ENCODE measurements around the gene ATF4. TPM values are rescaled to one million over a fixed set of nuclear protein-coding genes. Genes with fewer than 3 reads are reported as not detected.
A peak's percentile ranks its signal among the peaks of the same experiment; 100 is the strongest.

ATF4 gene
- total and polyA plus RNA-seq, 2 of the 13 experiments (the other 11 are each of a cell fraction or from before 2014, with no cell fraction given) = 486 to 1,297 TPM

DNA sequence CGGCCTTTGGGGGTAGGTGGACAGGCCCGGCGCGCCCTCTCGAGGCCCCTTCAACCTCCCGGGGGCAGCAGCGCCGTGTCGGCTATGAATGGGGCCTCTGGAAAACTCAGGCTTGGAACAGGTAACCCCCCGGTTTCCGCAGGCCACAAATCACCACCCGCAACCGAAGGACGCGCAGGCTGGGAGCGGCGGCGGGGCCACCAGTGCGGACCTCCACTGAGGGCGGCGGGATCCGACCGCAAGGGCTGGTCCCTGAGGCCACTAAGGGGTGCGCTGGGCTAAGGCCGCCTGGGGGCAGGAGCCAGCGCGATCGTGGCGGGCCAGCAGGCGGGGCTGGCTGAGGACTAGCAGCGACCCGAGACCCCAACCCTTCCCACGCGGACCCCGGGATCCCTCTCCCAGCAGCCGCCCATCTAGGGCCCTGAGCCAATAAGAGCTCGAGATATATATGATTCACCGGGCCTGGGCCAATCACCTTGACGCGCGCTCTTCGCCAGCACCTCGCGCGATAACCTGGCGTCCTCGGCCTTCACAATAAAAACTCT lies 609 bp upstream of the ATF4 start (continued):
- TF ChIP-seq STAG1 (CRISPR knock-in tag; IDR thresholded peaks at IDR 0.05) (no peak; the same call in 1 of the 2 replicates), NCOA1 (CRISPR knock-in tag; IDR thresholded peaks at IDR 0.05) (no peak), ETV5 (CRISPR knock-in tag; IDR thresholded peaks at IDR 0.05; ENCODE audit: borderline replicate concordance) (no peak), ZNF530 (CRISPR knock-in tag; IDR thresholded peaks at IDR 0.05; ENCODE audit: low read depth) (no peak), SNAI1 (CRISPR knock-in tag; IDR thresholded peaks at IDR 0.05; ENCODE audit: borderline replicate concordance) (no peak; the same call in 1 of the 2 replicates), MLLT10 (CRISPR knock-in tag; IDR thresholded peaks at IDR 0.05) (no peak), SALL1 (CRISPR knock-in tag; IDR thresholded peaks at IDR 0.05) (peak; percentile 59), ZNF468 (CRISPR knock-in tag; IDR thresholded peaks at IDR 0.05) (no peak), HCFC1 (IDR thresholded peaks at IDR 0.05; ENCODE audit: low read depth, low read length) (no peak), FIP1L1 (IDR thresholded peaks at IDR 0.05; ENCODE audit: borderline replicate concordance, insufficient read depth, low read depth, low read length) (no peak), CBX1 (IDR thresholded peaks at IDR 0.05; ENCODE audit: low read depth) (no peak), ETV6 (CRISPR knock-in tag; conservative IDR thresholded peaks at IDR 0.05) (no peak; the same call in 1 of the 2 replicates), ZNF598 (CRISPR knock-in tag; IDR thresholded peaks at IDR 0.05; ENCODE audit: borderline replicate concordance) (peak; percentile 41; the same call in 1 of the 2 replicates), HOXA9 (CRISPR knock-in tag; IDR thresholded peaks at IDR 0.05; ENCODE audit: borderline replicate concordance) (no peak), ZMYM3 (CRISPR knock-in tag; IDR thresholded peaks at IDR 0.05) (no peak), KDM1A (CRISPR knock-in tag; IDR thresholded peaks at IDR 0.05) (no peak)
- TF ChIP-seq, protein P1, sequence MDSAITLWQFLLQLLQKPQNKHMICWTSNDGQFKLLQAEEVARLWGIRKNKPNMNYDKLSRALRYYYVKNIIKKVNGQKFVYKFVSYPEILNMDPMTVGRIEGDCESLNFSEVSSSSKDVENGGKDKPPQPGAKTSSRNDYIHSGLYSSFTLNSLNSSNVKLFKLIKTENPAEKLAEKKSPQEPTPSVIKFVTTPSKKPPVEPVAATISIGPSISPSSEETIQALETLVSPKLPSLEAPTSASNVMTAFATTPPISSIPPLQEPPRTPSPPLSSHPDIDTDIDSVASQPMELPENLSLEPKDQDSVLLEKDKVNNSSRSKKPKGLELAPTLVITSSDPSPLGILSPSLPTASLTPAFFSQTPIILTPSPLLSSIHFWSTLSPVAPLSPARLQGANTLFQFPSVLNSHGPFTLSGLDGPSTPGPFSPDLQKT (CRISPR knock-in tag; IDR thresholded peaks at IDR 0.05; ENCODE audit: borderline replicate concordance) = no peak
- TF ChIP-seq, protein P2, sequence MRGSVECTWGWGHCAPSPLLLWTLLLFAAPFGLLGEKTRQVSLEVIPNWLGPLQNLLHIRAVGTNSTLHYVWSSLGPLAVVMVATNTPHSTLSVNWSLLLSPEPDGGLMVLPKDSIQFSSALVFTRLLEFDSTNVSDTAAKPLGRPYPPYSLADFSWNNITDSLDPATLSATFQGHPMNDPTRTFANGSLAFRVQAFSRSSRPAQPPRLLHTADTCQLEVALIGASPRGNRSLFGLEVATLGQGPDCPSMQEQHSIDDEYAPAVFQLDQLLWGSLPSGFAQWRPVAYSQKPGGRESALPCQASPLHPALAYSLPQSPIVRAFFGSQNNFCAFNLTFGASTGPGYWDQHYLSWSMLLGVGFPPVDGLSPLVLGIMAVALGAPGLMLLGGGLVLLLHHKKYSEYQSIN (CRISPR knock-in tag; IDR thresholded peaks at IDR 0.05; ENCODE audit: borderline replicate concordance) = no peak
- TF ChIP-seq, protein P3, sequence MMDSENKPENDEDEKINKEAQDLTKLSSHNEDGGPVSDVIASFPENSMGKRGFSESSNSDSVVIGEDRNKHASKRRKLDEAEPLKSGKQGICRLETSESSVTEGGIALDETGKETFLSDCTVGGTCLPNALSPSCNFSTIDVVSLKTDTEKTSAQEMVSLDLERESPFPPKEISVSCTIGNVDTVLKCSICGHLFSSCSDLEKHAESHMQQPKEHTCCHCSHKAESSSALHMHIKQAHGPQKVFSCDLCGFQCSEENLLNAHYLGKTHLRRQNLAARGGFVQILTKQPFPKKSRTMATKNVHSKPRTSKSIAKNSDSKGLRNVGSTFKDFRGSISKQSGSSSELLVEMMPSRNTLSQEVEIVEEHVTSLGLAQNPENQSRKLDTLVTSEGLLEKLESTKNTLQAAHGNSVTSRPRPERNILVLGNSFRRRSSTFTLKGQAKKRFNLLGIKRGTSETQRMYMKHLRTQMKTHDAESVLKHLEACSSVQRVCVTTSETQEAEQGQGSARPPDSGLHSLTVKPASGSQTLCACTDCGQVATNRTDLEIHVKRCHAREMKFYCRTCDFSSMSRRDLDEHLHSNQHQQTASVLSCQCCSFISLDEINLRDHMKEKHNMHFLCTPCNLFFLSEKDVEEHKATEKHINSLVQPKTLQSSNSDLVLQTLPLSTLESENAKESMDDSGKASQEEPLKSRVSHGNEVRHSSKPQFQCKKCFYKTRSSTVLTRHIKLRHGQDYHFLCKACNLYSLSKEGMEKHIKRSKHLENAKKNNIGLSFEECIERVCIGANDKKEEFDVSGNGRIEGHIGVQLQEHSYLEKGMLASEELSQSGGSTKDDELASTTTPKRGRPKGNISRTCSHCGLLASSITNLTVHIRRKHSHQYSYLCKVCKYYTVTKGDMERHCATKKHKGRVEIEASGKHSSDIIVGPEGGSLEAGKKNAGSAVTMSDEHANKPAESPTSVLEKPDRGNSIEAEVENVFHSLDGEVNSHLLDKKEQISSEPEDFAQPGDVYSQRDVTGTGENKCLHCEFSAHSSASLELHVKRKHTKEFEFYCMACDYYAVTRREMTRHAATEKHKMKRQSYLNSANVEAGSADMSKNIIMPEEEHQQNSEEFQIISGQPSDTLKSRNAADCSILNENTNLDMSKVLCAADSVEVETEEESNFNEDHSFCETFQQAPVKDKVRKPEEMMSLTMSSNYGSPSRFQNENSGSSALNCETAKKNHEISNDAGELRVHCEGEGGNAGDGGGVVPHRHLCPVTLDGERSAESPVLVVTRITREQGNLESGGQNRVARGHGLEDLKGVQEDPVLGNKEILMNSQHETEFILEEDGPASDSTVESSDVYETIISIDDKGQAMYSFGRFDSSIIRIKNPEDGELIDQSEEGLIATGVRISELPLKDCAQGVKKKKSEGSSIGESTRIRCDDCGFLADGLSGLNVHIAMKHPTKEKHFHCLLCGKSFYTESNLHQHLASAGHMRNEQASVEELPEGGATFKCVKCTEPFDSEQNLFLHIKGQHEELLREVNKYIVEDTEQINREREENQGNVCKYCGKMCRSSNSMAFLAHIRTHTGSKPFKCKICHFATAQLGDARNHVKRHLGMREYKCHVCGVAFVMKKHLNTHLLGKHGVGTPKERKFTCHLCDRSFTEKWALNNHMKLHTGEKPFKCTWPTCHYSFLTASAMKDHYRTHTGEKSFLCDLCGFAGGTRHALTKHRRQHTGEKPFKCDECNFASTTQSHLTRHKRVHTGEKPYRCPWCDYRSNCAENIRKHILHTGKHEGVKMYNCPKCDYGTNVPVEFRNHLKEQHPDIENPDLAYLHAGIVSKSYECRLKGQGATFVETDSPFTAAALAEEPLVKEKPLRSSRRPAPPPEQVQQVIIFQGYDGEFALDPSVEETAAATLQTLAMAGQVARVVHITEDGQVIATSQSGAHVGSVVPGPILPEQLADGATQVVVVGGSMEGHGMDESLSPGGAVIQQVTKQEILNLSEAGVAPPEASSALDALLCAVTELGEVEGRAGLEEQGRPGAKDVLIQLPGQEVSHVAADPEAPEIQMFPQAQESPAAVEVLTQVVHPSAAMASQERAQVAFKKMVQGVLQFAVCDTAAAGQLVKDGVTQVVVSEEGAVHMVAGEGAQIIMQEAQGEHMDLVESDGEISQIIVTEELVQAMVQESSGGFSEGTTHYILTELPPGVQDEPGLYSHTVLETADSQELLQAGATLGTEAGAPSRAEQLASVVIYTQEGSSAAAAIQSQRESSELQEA (CRISPR knock-in tag; IDR thresholded peaks at IDR 0.05; ENCODE audit: not compliant biosample characterization) = no peak

Data from HepG2 (cell line).